ENCODE measurements around the gene RAB5IF.
"Not testable (repeated sequence)": the region's sequence is repeated elsewhere in the genome, so short reads cannot be mapped to it uniquely, and the experiment has no call there.

Gene RAB5IF

DNA sequence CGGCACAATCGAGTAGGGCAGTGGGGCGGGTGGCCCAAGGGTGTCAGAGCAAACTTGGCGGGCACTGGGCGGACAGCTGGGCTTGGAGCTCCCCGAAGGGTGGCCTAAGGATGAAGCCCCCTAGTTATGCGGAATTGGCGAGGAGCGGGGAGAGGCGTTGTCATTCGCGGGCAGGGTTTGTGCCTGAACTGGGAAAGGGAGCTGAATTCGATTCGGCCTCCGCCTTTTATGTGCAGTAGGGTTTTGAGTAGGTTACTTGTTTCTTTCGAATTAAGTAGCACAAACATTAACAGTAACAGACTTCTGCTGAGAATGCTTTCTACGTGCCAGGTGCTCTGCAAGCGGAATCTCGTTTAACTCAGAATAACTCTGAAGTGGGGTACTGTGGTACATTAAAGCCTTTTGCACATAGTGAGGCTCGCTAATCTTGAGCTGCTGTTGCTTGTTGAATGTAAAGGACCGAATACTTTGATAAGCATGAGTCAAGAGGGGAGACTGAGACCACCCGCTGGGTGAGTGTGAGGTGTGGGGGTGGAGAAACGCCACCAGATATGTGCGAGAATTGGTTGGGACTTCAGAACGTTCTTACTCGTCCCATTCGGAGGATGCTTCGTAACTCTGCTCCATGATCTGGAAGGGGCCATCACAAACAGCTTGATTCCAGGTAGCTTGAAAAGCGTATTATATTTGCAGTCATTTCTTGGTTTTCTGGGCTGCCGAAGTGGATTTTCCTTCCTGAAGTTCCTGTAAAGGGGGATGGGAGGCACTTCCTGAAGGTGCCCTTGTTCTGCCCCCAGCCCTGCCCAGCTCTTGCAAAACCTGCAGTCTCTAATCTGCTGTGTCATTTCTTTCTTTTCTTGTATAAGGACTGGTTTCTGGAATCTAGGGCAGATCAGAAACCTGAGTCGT lies 833 bp downstream of the RAB5IF start:
- Histone ChIP-seq H3K9me3 (ENCODE audit: insufficient read depth, low read length, severe bottlenecking) (no peaks in the 10 kb centered on the region), H3K27me3 (ENCODE audit: insufficient read depth, low read length, poor library complexity) (no peaks in the 10 kb centered on the region), H2AFZ (ENCODE audit: low read depth, low read length) (peak overlapping the region; percentile 82), H3K4me3 (ENCODE audit: low read depth in 1 of 2, low read length in 2 of 2) (peak overlapping the region; percentile 86), H4K20me1 (ENCODE audit: insufficient read depth, low read length) (peaks cover 35% of the 10 kb centered on the region), H3K27ac (ENCODE audit: low read length) (peak overlapping the region; percentile 77), H3K79me2 (ENCODE audit: insufficient read depth, low read length) (peaks cover 39% of the 10 kb centered on the region), H3K4me2 (ENCODE audit: insufficient read depth, low read length) (peak overlapping the region; percentile 85), H3K4me1 (ENCODE audit: insufficient read depth, low read length) (peaks cover 30% of the 10 kb centered on the region), H3K9ac (ENCODE audit: low read depth, low read length) (peak overlapping the region; percentile 85), H3K36me3 (ENCODE audit: insufficient read depth, low read length) (peaks cover 40% of the 10 kb centered on the region)
- ATAC-seq (ENCODE audit: insufficient read depth, low read depth) (no peak), DNase-seq (peak; percentile 38)
- no peak for TF ChIP-seq EZH2 (IDR thresholded peaks at IDR 0.05; ENCODE audit: borderline replicate concordance, low read depth, low read length, severe bottlenecking)
- TF ChIP-seq, protein P1, sequence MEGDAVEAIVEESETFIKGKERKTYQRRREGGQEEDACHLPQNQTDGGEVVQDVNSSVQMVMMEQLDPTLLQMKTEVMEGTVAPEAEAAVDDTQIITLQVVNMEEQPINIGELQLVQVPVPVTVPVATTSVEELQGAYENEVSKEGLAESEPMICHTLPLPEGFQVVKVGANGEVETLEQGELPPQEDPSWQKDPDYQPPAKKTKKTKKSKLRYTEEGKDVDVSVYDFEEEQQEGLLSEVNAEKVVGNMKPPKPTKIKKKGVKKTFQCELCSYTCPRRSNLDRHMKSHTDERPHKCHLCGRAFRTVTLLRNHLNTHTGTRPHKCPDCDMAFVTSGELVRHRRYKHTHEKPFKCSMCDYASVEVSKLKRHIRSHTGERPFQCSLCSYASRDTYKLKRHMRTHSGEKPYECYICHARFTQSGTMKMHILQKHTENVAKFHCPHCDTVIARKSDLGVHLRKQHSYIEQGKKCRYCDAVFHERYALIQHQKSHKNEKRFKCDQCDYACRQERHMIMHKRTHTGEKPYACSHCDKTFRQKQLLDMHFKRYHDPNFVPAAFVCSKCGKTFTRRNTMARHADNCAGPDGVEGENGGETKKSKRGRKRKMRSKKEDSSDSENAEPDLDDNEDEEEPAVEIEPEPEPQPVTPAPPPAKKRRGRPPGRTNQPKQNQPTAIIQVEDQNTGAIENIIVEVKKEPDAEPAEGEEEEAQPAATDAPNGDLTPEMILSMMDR (IDR thresholded peaks at IDR 0.05; ENCODE audit: borderline replicate concordance, extremely low read depth, low read length, poor library complexity, severe bottlenecking): no peak

DNA sequence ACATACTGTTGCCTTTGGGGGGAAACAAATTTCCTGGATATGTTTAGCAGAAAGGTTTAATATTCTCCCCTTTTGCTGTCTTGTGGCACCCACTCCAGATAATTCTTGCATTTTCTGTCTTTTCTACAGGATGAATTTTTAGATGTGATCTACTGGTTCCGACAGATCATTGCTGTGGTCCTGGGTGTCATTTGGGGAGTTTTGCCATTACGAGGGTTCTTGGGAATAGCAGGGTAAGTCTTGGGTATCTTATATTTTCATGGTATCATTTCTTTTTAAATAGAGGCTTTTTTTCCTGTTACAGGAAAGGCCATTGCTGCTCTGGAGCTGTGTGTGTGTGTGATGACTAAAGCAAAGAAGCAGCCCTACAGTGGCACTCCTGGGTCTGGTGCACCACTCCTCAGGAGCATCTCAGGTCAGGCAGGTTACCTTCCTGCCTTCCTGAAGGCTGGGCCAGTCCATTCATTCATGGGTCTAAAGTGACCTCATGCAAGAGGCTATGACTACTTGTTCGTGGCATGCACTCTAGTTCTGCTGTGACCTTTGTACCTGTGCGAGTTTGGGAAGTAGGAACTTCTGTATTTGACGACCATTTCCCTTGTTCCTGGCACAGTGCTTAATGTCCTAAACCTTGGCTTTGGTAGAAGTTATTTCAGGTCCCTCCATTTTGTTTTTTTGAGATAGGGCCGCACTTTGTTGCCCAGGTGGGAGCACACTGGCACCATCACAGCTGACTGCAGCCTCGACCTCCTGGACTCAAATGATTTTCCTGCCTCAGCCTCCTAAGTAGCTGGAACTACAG lies 2.2 kb downstream of the RAB5IF start:
- ATAC-seq (ENCODE audit: insufficient read depth, low read depth) (no peak), DNase-seq (no peak)
- H3K27me3 ChIP-seq (ENCODE audit: insufficient read depth, low read length, poor library complexity): no peaks in the 10 kb centered on the region
- TF ChIP-seq EZH2 (IDR thresholded peaks at IDR 0.05; ENCODE audit: borderline replicate concordance, low read depth, low read length, severe bottlenecking): no peak
- TF ChIP-seq, protein P1 (IDR thresholded peaks at IDR 0.05; ENCODE audit: borderline replicate concordance, extremely low read depth, low read length, poor library complexity, severe bottlenecking): no peak
- no peak overlapping the region for H3K27ac ChIP-seq (ENCODE audit: low read length)
- no peak overlapping the region for H2AFZ ChIP-seq (ENCODE audit: low read depth, low read length)
- H3K4me3 ChIP-seq (ENCODE audit: low read depth in 1 of 2, low read length in 2 of 2): peak overlapping the region in 1 of 2 experiments; percentile 86; a peak in 1 of 4 replicates
- no peaks in the 10 kb centered on the region for H3K9me3 ChIP-seq (ENCODE audit: insufficient read depth, low read length, severe bottlenecking)
- peaks cover 46% of the 10 kb centered on the region for H4K20me1 ChIP-seq (ENCODE audit: insufficient read depth, low read length)
- H3K4me2 ChIP-seq (ENCODE audit: insufficient read depth, low read length): peak overlapping the region; percentile 85
- H3K4me1 ChIP-seq (ENCODE audit: insufficient read depth, low read length): peaks cover 30% of the 10 kb centered on the region
- peak overlapping the region; percentile 85 for H3K9ac ChIP-seq (ENCODE audit: low read depth, low read length)
- peaks cover 39% of the 10 kb centered on the region for H3K79me2 ChIP-seq (ENCODE audit: insufficient read depth, low read length)
- peaks cover 54% of the 10 kb centered on the region for H3K36me3 ChIP-seq (ENCODE audit: insufficient read depth, low read length)

DNA sequence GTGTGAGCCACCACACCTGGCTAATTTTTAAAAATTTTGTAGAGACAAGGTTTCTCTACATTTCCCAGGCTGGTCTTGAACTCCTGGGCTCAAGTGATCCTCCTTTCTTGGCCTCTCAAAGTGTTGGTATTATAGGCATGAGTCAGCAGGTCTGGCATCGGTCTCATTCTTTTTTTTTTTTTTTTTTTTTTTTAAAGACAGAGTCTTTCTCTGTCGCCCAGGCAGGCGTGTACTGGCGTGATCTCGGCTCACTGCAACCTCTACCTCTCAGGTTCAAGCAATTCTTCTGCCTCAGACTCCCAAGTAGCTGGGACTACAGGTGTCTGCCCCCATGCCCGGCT lies 2.8 kb downstream of the RAB5IF start:
- not testable (repeated sequence) for H3K27me3 ChIP-seq (ENCODE audit: insufficient read depth, low read length, poor library complexity); H2AFZ ChIP-seq (ENCODE audit: low read depth, low read length); H3K9me3 ChIP-seq (ENCODE audit: insufficient read depth, low read length, severe bottlenecking); ATAC-seq (ENCODE audit: insufficient read depth, low read depth); H3K4me3 ChIP-seq (ENCODE audit: low read depth in 1 of 2, low read length in 2 of 2); H3K27ac ChIP-seq (ENCODE audit: low read length); DNase-seq; H3K9ac ChIP-seq (ENCODE audit: low read depth, low read length)
- peaks cover 39% of the 10 kb centered on the region for H3K79me2 ChIP-seq (ENCODE audit: insufficient read depth, low read length)
- peaks cover 60% of the 10 kb centered on the region for H3K36me3 ChIP-seq (ENCODE audit: insufficient read depth, low read length)
- peaks cover 46% of the 10 kb centered on the region for H4K20me1 ChIP-seq (ENCODE audit: insufficient read depth, low read length)
- 0 out of 2 replicates have a peak overlapping the region, but pooled peaks have one; percentile 85 for H3K4me2 ChIP-seq (ENCODE audit: insufficient read depth, low read length)
- peaks cover 30% of the 10 kb centered on the region for H3K4me1 ChIP-seq (ENCODE audit: insufficient read depth, low read length)

DNA sequence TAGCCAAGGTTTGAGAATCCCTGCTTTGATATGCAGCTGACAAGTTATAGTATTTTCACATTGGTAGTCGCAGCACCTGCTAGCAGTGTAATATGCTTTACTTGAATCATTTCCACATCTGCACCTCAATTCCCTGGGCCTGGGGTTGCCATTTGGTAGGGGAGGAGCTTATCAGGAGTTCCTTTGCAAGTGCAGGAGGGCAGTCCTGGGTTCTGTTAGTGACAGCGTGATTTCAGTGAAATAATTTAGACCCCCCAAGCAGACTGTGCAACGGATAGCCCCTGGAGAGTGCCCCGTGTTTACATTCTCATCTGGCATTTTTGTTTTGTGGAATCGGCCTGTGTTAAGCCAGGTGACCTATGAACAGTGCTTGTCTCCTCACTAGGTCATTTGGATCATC lies 6.0 kb downstream of the RAB5IF start:
- Histone ChIP-seq H3K4me3 (ENCODE audit: low read depth in 1 of 2, low read length in 2 of 2) (no peak overlapping the region), H3K9ac (ENCODE audit: low read depth, low read length) (no peak overlapping the region), H3K27me3 (ENCODE audit: insufficient read depth, low read length, poor library complexity) (no peaks in the 10 kb centered on the region), H3K4me2 (ENCODE audit: insufficient read depth, low read length) (no peak overlapping the region), H3K4me1 (ENCODE audit: insufficient read depth, low read length) (peaks cover 17% of the 10 kb centered on the region), H3K36me3 (ENCODE audit: insufficient read depth, low read length) (peaks cover 78% of the 10 kb centered on the region), H3K27ac (ENCODE audit: low read length) (no peak overlapping the region), H2AFZ (ENCODE audit: low read depth, low read length) (no peak overlapping the region), H3K9me3 (ENCODE audit: insufficient read depth, low read length, severe bottlenecking) (no peaks in the 10 kb centered on the region), H4K20me1 (ENCODE audit: insufficient read depth, low read length) (peaks cover 44% of the 10 kb centered on the region), H3K79me2 (ENCODE audit: insufficient read depth, low read length) (peaks cover 28% of the 10 kb centered on the region)
- no peak for DNase-seq
- no peak for ATAC-seq (ENCODE audit: insufficient read depth, low read depth)
- TF ChIP-seq, protein P1 (IDR thresholded peaks at IDR 0.05; ENCODE audit: borderline replicate concordance, extremely low read depth, low read length, poor library complexity, severe bottlenecking): no peak
- no peak for TF ChIP-seq EZH2 (IDR thresholded peaks at IDR 0.05; ENCODE audit: borderline replicate concordance, low read depth, low read length, severe bottlenecking)
